GM18505 (cell line): ENCODE data around the gene TLDC2.

Source experiments
- ATAC-seq: cut with Tn5 transposase; IDR thresholded peaks from one replicate; pipeline ENCODE4 v1.9.1; 2021; ENCODE audit not compliant: unreplicated experiment
- POLR2A ChIP-seq: IDR thresholded peaks from 4 replicates; pipeline ENCODE4 v1.6.1; 2011; ENCODE audit warnings: borderline replicate concordance; ENCODE audit not compliant: insufficient read depth, insufficient read length; ENCODE audit errors: extremely low read depth

TLDC2 gene

DNA sequence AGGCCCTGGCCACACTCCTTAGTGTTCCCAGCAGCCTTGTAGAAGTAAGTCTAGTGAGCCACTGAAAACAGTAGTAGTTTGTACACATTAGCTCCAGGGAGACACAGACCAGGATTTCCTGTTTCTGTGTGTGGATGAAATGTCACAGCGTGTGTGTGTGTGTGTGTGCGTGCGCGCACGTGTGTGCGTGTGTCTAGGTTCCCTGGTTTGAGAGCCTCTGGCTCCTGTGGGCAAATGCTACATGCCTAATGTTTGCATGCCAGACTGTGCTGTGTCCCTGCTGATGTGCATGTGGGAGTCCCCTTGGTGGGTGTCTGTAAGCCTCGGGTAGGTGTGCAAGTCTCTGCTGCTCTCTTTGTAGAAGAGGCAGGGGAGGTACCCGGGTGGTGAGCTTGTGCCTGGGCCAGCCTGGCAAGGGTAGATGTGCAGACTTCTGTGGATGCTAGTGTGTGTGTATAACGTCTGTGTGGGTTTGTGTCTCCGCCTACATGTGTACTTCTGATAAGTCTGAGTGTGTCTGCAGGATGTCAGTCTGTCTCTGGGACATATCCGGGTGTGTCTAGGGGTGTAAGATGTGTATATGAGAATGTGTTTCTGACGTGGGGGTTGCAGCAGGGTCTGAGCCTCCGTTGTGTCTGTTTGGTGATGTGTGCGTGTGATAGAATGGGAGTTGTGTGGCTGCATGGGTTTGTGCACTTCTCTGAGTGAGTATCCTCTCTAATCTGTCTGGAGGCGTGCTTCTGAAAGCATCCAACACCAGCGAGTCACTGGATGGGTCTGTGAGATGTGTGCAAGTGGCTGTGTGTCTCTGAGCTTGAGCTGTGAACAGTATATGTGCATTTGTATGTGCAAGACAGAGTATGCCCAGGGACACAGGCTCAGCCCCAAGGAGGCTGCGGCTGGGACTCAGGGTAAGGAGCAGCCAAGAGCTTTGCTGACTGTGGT, 19.0 kb upstream of the TLDC2 start:
- ATAC-seq, result no peak
- no peak for TF ChIP-seq POLR2A

GRCh38 chr20:36859282-36859555, 16.7 kb upstream of the TLDC2 start:
- no peak for ATAC-seq

GRCh38 chr20:36859700-36860330, 16.1 kb upstream of the TLDC2 start:
- ATAC-seq, result no peak
- no peak for TF ChIP-seq POLR2A

More at GRCh38 chr20:36859282-36859555, 16.7 kb upstream of the TLDC2 start:
- no peak for TF ChIP-seq POLR2A

- no peak for TF ChIP-seq POLR2A
- no peak for ATAC-seq
Measured at GRCh38 chr20:36860339-36860738, 15.6 kb upstream of the TLDC2 start.

- no peak for ATAC-seq
- TF ChIP-seq POLR2A, result no peak
Measured at GRCh38 chr20:36860811-36861624, 14.9 kb upstream of the TLDC2 start.

- TF ChIP-seq POLR2A, result no peak
- ATAC-seq, result no peak
Measured at GRCh38 chr20:36861625-36861874, 14.4 kb upstream of the TLDC2 start.

DNA sequence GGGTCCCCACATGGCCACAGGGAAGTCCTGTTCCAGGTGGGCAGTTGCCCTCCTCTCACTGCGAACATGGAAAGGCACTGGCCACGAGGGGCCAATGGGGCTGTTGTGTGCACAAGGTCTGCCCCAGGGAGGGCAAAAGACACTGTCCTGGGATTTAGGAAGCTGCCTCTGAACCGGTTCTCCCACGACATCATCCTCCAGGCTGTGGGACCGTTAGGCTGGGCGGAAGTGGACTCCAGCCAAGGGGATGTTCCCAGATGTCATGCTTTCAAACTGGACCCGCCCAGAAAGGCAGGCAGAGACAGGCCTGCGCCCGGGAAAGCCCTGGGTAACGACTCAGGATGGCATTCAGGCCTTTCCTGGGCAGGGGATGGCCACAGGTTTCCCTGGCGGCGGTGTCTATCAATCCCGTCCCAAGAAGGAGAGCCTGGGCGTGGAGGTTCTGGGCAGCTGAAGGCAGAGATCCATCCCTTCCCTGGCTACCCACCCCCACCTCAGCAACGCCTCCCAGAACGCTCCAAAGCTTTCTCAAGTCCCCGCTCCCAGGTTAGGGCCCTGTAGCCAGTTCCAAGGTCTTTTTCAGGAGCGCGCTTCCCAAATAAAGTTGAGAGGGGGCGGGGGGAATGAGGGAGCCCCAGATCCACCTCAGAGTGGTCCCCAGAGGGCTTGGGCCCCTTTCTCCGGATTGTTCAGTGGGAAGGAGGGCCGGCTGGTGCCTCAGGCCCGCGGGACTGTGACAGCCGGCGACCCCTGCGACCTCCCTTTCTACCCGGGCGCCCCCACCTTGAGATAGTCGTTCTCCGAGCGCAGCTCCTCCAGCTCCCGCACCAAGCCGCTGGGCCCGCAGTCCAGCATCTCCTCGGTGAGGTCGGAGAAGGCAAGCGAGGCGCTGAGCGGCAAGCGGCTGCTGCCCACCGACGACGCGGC, 13.8 kb upstream of the TLDC2 start:
- TF ChIP-seq POLR2A, result no peak
- ATAC-seq, result no peak

GRCh38 chr20:36862857-36863668, 12.9 kb upstream of the TLDC2 start:
- ATAC-seq, result peak; percentile 43

GRCh38 chr20:36865076-36865860, 10.7 kb upstream of the TLDC2 start:
- no peak for ATAC-seq
- no peak for TF ChIP-seq POLR2A

More at GRCh38 chr20:36862857-36863668, 12.9 kb upstream of the TLDC2 start:
- no peak for TF ChIP-seq POLR2A

DNA sequence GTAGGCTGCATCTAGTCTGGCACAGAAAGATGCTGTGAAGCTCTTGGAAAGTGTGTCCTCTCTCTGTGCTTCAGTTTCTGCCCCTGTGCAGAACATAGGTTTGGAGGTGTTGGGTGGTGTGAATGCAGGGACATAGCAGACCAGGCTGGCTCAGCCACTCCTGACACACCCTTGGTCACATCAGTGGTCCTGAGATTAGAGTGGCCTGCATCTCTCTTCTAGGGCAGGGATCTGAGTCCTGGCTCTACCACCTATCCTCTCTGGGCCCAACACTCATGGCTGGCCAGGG, 10.1 kb upstream of the TLDC2 start:
- no peak for ATAC-seq

GRCh38 chr20:36866164-36866563, 9.8 kb upstream of the TLDC2 start:
- ATAC-seq, result no peak
- no peak for TF ChIP-seq POLR2A

More for the DNA sequence above, 10.1 kb upstream of the TLDC2 start:
- TF ChIP-seq POLR2A, result no peak

DNA sequence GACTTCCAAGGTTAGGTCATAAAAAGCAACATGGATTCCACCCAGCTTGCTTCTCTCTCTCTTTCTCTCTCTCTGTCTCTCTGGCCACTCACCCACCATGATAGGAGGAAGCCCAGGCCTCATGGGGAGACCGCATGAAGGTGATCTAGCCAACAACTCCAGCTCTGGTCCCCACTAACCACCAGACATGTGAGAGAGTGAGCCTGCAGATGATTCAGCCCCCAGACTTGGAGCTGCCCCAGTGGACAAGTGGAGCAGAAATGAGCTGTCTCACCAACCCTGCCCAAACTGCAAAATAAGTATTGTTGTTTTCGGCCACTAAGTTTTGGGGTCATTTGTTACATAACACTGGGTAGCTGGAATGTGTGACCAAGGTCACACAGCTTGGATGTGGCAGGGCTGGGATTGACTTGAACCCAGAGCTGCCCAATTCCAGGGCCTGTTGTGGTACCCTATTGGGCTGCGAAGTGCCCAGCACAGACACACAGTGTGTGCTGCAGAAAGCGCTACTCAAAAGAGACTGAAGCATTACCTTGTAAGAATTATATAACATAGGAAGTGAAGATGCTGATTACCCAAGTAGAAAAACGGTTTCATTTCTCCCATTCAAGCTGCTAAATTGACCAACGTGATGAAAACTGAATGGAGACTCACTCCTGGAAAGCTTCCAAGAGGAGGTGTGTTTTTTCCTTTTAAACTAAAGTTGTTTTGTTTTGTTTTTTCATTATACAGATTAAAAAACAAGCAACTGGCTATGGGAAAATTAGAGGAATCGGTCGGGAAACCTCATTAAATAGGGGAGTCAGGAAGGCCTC, 9.1 kb upstream of the TLDC2 start:
- ATAC-seq, result no peak
- peak; percentile 18 for TF ChIP-seq POLR2A
